Bronchial epithelial cell (primary cell): Measurements from ENCODE around the gene KIAA1671. TPM values are rescaled to one million over a fixed set of nuclear protein-coding genes. Genes with fewer than 3 reads are reported as not detected.
A peak's percentile ranks its signal among the peaks of the same experiment; 100 is the strongest.

Experiments used
- DNase-seq: peaks from one replicate; pipeline ENCODE4 v3.0.0-alpha.2; 2010; ENCODE audit warnings: low read depth
- FAIRE-seq: peaks from 2 replicates; lab custom pipeline; 2011; peaks lifted over from hg19 to GRCh38; lab: Jason Lieb, UNC
- H3K27me3 ChIP-seq: 2 replicates; pipeline ENCODE4 v1.5.1; 2011; ENCODE audit warnings: low read length; ENCODE audit not compliant: control insufficient read depth, insufficient read depth
- H3K36me3 ChIP-seq: 2 replicates; pipeline ENCODE4 v1.5.1; 2011; ENCODE audit warnings: low read length; ENCODE audit not compliant: control insufficient read depth, insufficient read depth
- H3K4me3 ChIP-seq: 2 replicates; pipeline ENCODE4 v1.5.1; 2011; ENCODE audit warnings: mild to moderate bottlenecking, low read depth, low read length, control low read depth
- total RNA-seq: library from RNA; depleted of rRNA; stranded (reverse); fragments of >200 nt; gene quantifications from 2 replicates; pipeline ENCODE4 v1.2.1, GENCODE V29; 2014
- TF ChIP-seq, protein P1 (sequence below): IDR thresholded peaks from 2 replicates; pipeline ENCODE4 v1.5.1; 2011; ENCODE audit warnings: mild to moderate bottlenecking, moderate library complexity, low read length, control low read depth, inconsistent platforms; ENCODE audit not compliant: insufficient read depth, severe bottlenecking

Gene KIAA1671
- total RNA-seq, 1 donor from 2014 or later, result 14.7 TPM

- TF ChIP-seq, protein P1, sequence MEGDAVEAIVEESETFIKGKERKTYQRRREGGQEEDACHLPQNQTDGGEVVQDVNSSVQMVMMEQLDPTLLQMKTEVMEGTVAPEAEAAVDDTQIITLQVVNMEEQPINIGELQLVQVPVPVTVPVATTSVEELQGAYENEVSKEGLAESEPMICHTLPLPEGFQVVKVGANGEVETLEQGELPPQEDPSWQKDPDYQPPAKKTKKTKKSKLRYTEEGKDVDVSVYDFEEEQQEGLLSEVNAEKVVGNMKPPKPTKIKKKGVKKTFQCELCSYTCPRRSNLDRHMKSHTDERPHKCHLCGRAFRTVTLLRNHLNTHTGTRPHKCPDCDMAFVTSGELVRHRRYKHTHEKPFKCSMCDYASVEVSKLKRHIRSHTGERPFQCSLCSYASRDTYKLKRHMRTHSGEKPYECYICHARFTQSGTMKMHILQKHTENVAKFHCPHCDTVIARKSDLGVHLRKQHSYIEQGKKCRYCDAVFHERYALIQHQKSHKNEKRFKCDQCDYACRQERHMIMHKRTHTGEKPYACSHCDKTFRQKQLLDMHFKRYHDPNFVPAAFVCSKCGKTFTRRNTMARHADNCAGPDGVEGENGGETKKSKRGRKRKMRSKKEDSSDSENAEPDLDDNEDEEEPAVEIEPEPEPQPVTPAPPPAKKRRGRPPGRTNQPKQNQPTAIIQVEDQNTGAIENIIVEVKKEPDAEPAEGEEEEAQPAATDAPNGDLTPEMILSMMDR, result no peak
- no peaks in the 10 kb centered on the region for H3K27me3 ChIP-seq
- FAIRE-seq (no peak), DNase-seq (no peak)
- H3K4me3 ChIP-seq, result no peak overlapping the region
- H3K36me3 ChIP-seq, result peaks cover 2% of the 10 kb centered on the region
Measured at GRCh38 chr22:25021409-25021808, 68.9 kb downstream of the KIAA1671 start.

GRCh38 chr22:25021976-25022711 is 69.6 kb downstream of the KIAA1671 start:
- FAIRE-seq (no peak), DNase-seq (no peak)
- H3K36me3 ChIP-seq, result peaks cover 1% of the 10 kb centered on the region
- TF ChIP-seq, protein P1, result no peak
- H3K4me3 ChIP-seq, result no peak overlapping the region
- H3K27me3 ChIP-seq, result no peaks in the 10 kb centered on the region

DNA sequence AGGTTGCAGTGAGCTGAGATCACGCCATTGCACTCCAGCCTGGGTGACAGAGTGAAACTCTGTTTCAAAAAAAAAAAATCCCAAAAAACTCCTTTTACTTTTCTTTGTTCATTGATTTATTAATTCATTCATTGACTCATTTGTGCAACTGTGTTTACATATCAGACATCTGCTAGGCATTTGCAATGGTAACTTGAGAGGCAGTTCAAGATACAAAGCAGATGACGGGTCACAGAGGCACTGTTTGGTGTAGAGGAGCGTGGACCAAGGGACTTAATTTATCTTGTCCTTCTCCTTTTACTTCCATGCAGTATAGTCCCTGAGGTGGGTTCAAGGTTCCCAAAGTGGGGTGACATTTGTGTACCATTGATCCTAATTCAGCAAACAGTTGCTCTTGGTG is 71.4 kb downstream of the KIAA1671 start:
- FAIRE-seq (no peak), DNase-seq (no peak)
- Histone ChIP-seq H3K27me3 (no peaks in the 10 kb centered on the region), H3K36me3 (peaks cover 9% of the 10 kb centered on the region), H3K4me3 (no peak overlapping the region)
- TF ChIP-seq, protein P1, result no peak

GRCh38 chr22:25024895-25025294 is 72.4 kb downstream of the KIAA1671 start:
- no peak overlapping the region for H3K4me3 ChIP-seq
- DNase-seq (no peak), FAIRE-seq (peak; percentile 58)
- TF ChIP-seq, protein P1, result no peak
- peaks cover 15% of the 10 kb centered on the region for H3K36me3 ChIP-seq
- H3K27me3 ChIP-seq, result no peaks in the 10 kb centered on the region

GRCh38 chr22:25025491-25026400 is 73.2 kb downstream of the KIAA1671 start:
- DNase-seq, result peak; percentile 66
- FAIRE-seq, result peak; percentile 93
- no peak overlapping the region for H3K4me3 ChIP-seq
- peaks cover 15% of the 10 kb centered on the region for H3K36me3 ChIP-seq
- no peaks in the 10 kb centered on the region for H3K27me3 ChIP-seq
- TF ChIP-seq, protein P1, result no peak
